OCI-LY3 (cell line): ENCODE results near the gene EIF4E3.

Source experiments
- H2AFZ ChIP-seq: fragments of 200-600, 300-600 bp; shearing (Covaris generic); 2 replicates; pipeline ENCODE4 v1.6.0; 2014; ENCODE audit warnings: antibody characterized with exemption, low read depth, low read length
- H3K27ac ChIP-seq: fragments of 200-600, 300-600 bp; sonication (generic); 2 replicates; pipeline ENCODE4 v1.5.1; 2014; ENCODE audit warnings: mild to moderate bottlenecking, low read length, moderate library complexity, mixed read lengths
- H3K27me3 ChIP-seq: fragments of 200-600, 300-600 bp; sonication (generic); 2 replicates; pipeline ENCODE4 v1.6.1; 2014; ENCODE audit warnings: low read depth, low read length, mixed read lengths
- H3K36me3 ChIP-seq: fragments of 200-600, 300-600 bp; sonication (generic); replicated peaks from 2 replicates; pipeline ENCODE3; 2014; ENCODE audit warnings: low read depth, low read length, mixed read lengths
- H3K4me1 ChIP-seq: fragments of 300-600, 200-600 bp; sonication (generic); 2 replicates; pipeline ENCODE4 v1.6.1; 2014; ENCODE audit warnings: low read length, mixed read lengths
- H3K4me2 ChIP-seq: fragments of 200-600, 300-600 bp; sonication (generic); 2 replicates; pipeline ENCODE4 v1.6.1; 2014; ENCODE audit warnings: low read length, mixed read lengths
- H3K4me3 ChIP-seq: fragments of 300-600, 200-600 bp; sonication (generic); 2 replicates; pipeline ENCODE4 v1.5.1; 2014; ENCODE audit warnings: antibody characterized with exemption, mild to moderate bottlenecking, low read length, moderate library complexity
- H3K79me2 ChIP-seq: fragments of 300-600, 200-600 bp; shearing (Covaris generic); 2 replicates; pipeline ENCODE4 v1.6.1; 2014; ENCODE audit warnings: mild to moderate bottlenecking, low read length, mixed read lengths
- H3K9ac ChIP-seq: fragments of 300-600, 200-600 bp; shearing (Covaris generic); 2 replicates; pipeline ENCODE4 v1.6.0; 2014; ENCODE audit warnings: mild to moderate bottlenecking, low read length, moderate library complexity
- H3K9me3 ChIP-seq: fragments of 200-600, 300-600 bp; shearing (Covaris generic); 2 replicates; pipeline ENCODE4 v1.6.1; 2014; ENCODE audit warnings: low read length, mixed read lengths; ENCODE audit not compliant: insufficient read depth
- H4K20me1 ChIP-seq: fragments of 200-600, 300-600 bp; sonication (generic); 2 replicates; pipeline ENCODE4 v1.6.1; 2016; ENCODE audit warnings: low read length, mixed read lengths; ENCODE audit not compliant: insufficient read depth
- CTCF ChIP-seq: fragments of 200-600, 300-600 bp; sonication (generic); IDR thresholded peaks from 2 replicates; pipeline ENCODE4 v1.5.1; 2014; ENCODE audit warnings: antibody characterized with exemption, low read length, low read depth
- EZH2phosphoT487 ChIP-seq: fragments of 200-600 bp; shearing (Covaris generic); IDR thresholded peaks from 2 replicates; pipeline ENCODE4 v1.6.1; 2018; ENCODE audit warnings: antibody characterized with exemption, mixed run types, low read depth

EIF4E3 gene

GRCh38 chr3:71710906-71711494, 14.2 kb downstream of the EIF4E3 start:
- H2AFZ ChIP-seq, result no peak overlapping the region
- no peaks in the 10 kb centered on the region for H3K36me3 ChIP-seq
- H4K20me1 ChIP-seq, result no peaks in the 10 kb centered on the region
- peaks cover 58% of the 10 kb centered on the region for H3K27me3 ChIP-seq
- no peak overlapping the region for H3K27ac ChIP-seq
- peaks cover 5% of the 10 kb centered on the region for H3K4me1 ChIP-seq
- TF ChIP-seq EZH2phosphoT487 (no peak), CTCF (peak; percentile 95)
- H3K4me3 ChIP-seq, result 0 out of 2 replicates have a peak overlapping the region, but pooled peaks have one; percentile 14
- no peaks in the 10 kb centered on the region for H3K9me3 ChIP-seq
- no peaks in the 10 kb centered on the region for H3K79me2 ChIP-seq
- H3K4me2 ChIP-seq, result peak overlapping the region; percentile 48
- H3K9ac ChIP-seq, result no peak overlapping the region

DNA sequence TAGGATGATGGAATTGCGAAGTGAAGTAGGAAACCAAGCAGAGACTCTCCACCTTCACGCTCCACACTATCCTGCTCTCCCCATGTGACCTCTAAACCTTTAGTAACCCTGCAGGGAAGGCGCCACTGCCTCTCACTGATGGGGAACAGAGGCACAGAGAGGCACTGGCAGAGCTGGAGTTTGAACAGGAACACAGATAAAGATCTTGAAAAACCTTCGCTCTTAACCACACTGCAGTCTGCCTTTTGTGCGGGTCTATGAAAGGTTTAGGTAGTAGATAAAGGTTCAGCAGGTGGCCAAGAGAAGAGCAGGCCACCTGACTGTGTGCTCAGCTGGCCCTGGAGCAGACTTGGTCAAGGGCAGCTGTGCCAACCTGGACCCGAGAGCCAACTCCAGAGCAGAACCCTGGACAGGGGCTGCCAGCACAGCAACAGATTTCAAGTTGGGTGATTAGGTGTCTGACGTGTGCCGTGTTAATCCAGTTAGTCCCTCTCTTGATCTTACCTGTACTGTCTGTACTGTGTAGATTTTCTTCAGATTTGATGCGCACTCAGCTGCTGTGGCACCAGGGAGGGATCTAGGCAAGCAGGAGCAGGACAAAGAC, 15.2 kb downstream of the EIF4E3 start:
- no peak overlapping the region for H3K4me2 ChIP-seq
- H3K27ac ChIP-seq, result no peak overlapping the region
- TF ChIP-seq CTCF, result no peak
- no peak for TF ChIP-seq EZH2phosphoT487
- no peaks in the 10 kb centered on the region for H3K79me2 ChIP-seq
- peaks cover 5% of the 10 kb centered on the region for H3K4me1 ChIP-seq
- H3K9me3 ChIP-seq, result no peaks in the 10 kb centered on the region
- H3K36me3 ChIP-seq, result no peaks in the 10 kb centered on the region
- H3K27me3 ChIP-seq, result peaks cover 63% of the 10 kb centered on the region
- H4K20me1 ChIP-seq, result no peaks in the 10 kb centered on the region
- no peak overlapping the region for H2AFZ ChIP-seq
- H3K4me3 ChIP-seq, result no peak overlapping the region
- H3K9ac ChIP-seq, result no peak overlapping the region

GRCh38 chr3:71708476-71709105, 16.6 kb downstream of the EIF4E3 start:
- H3K27me3 ChIP-seq, result peaks cover 62% of the 10 kb centered on the region
- no peaks in the 10 kb centered on the region for H3K9me3 ChIP-seq
- TF ChIP-seq EZH2phosphoT487, result no peak
- TF ChIP-seq CTCF, result no peak
- peaks cover 5% of the 10 kb centered on the region for H3K4me1 ChIP-seq
- H3K27ac ChIP-seq, result no peak overlapping the region
- H2AFZ ChIP-seq, result no peak overlapping the region
- no peak overlapping the region for H3K4me2 ChIP-seq
- H3K36me3 ChIP-seq, result no peaks in the 10 kb centered on the region
- no peaks in the 10 kb centered on the region for H3K79me2 ChIP-seq
- no peak overlapping the region for H3K9ac ChIP-seq
- no peak overlapping the region for H3K4me3 ChIP-seq
- no peaks in the 10 kb centered on the region for H4K20me1 ChIP-seq

DNA sequence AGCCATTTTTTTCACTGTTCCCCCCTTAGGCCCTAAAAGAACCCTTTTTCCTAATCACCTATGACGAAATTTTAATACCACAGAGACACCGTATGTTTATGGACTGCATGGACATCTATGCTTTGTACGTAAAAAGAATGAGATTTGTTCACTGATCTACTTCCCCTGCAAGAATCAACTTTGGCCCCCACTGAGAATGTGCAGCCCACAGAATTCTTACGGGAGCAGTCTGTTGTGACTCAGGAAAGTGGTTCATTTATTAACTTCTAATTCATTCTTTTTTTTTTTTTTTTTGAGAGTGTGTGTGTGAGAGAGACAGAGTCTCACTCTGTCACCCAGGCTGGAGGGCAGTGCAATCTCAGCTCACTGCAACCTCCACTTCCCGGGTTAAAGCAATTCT, 17.6 kb downstream of the EIF4E3 start:
- Histone ChIP-seq H3K4me2 (no peak overlapping the region), H3K9me3 (no peaks in the 10 kb centered on the region), H3K9ac (no peak overlapping the region), H3K27me3 (peaks cover 53% of the 10 kb centered on the region), H2AFZ (no peak overlapping the region), H3K4me3 (no peak overlapping the region), H4K20me1 (no peaks in the 10 kb centered on the region), H3K79me2 (no peaks in the 10 kb centered on the region), H3K27ac (no peak overlapping the region), H3K4me1 (peaks cover 10% of the 10 kb centered on the region), H3K36me3 (no peaks in the 10 kb centered on the region)
- TF ChIP-seq CTCF, result no peak
- no peak for TF ChIP-seq EZH2phosphoT487
